ENCODE measurements around the gene ACBD6. TPM values are rescaled to one million over a fixed set of nuclear protein-coding genes. Genes with fewer than 3 reads are reported as not detected.

The ACBD6 gene
- total RNA-seq, 1 experiment from 2014 or later: 141 TPM

- DNase-seq (ENCODE audit: extremely low read depth, low read depth): no peak
These were observed 24.8 kb upstream of the ACBD6 start for GRCh38 chr1:180527101-180527669.

GRCh38 chr1:180525715-180526039 is 23.3 kb upstream of the ACBD6 start:
- DNase-seq (ENCODE audit: extremely low read depth, low read depth): no peak

- DNase-seq (ENCODE audit: extremely low read depth, low read depth): no peak
These were observed 22.7 kb upstream of the ACBD6 start for GRCh38 chr1:180524915-180525714.

- no peak for DNase-seq (ENCODE audit: extremely low read depth, low read depth)
These were observed 22.0 kb upstream of the ACBD6 start for GRCh38 chr1:180524160-180524914.

GRCh38 chr1:180522213-180522515 is 19.8 kb upstream of the ACBD6 start:
- DNase-seq (ENCODE audit: extremely low read depth, low read depth): peak; percentile 90

- DNase-seq (ENCODE audit: extremely low read depth, low read depth): peak; percentile 84
These were observed 19.3 kb upstream of the ACBD6 start for GRCh38 chr1:180521474-180522212.

- no peak for DNase-seq (ENCODE audit: extremely low read depth, low read depth)
These were observed 17.5 kb upstream of the ACBD6 start for GRCh38 chr1:180519846-180520245.

- DNase-seq (ENCODE audit: extremely low read depth, low read depth): peak; percentile 95
These were observed 13.5 kb upstream of the ACBD6 start for GRCh38 chr1:180515857-180516388.

GRCh38 chr1:180515364-180515763 is 13.0 kb upstream of the ACBD6 start:
- no peak for DNase-seq (ENCODE audit: extremely low read depth, low read depth)

GRCh38 chr1:180513531-180513930 is 11.2 kb upstream of the ACBD6 start:
- DNase-seq (ENCODE audit: extremely low read depth, low read depth): no peak

GRCh38 chr1:180510882-180511281 is 8.5 kb upstream of the ACBD6 start:
- DNase-seq (ENCODE audit: extremely low read depth, low read depth): no peak

GRCh38 chr1:180508725-180509097 is 6.3 kb upstream of the ACBD6 start:
- DNase-seq (ENCODE audit: extremely low read depth, low read depth): no peak

GRCh38 chr1:180507795-180508724 is 5.7 kb upstream of the ACBD6 start:
- DNase-seq (ENCODE audit: extremely low read depth, low read depth): no peak

- no peak for DNase-seq (ENCODE audit: extremely low read depth, low read depth)
These were observed 3.5 kb upstream of the ACBD6 start for GRCh38 chr1:180505732-180506335.

- no peak for DNase-seq (ENCODE audit: extremely low read depth, low read depth)
These were observed 1.8 kb upstream of the ACBD6 start for GRCh38 chr1:180504186-180504585.

GRCh38 chr1:180503280-180503862 is 994 bp upstream of the ACBD6 start:
- no peak for DNase-seq (ENCODE audit: extremely low read depth, low read depth)

- no peak for DNase-seq (ENCODE audit: extremely low read depth, low read depth)
These were observed 464 bp downstream of the ACBD6 start for GRCh38 chr1:180501865-180502360.

- DNase-seq (ENCODE audit: extremely low read depth, low read depth): no peak
These were observed 1.7 kb downstream of the ACBD6 start for GRCh38 chr1:180500689-180501088.

GRCh38 chr1:180498594-180498993 is 3.8 kb downstream of the ACBD6 start:
- no peak for DNase-seq (ENCODE audit: extremely low read depth, low read depth)

All from NCI-H460 (cell line).